SK-N-SH treated with all-trans-retinoic acid at 6 μM for 48 hours (cell line): ENCODE data around the gene MAP4K4.

ENCODE experiments used
- CSDC2 ChIP-seq: fragments of 250-450 bp; sonication (Bioruptor Pico); IDR thresholded peaks from 2 replicates; pipeline ENCODE4 v1.5.0; 2020; ENCODE audit warnings: mild to moderate bottlenecking, moderate library complexity
- ESRRG ChIP-seq: fragments of 250-450 bp; sonication (Bioruptor Pico); IDR thresholded peaks from 2 replicates; pipeline ENCODE4 v1.6.1; 2021; ENCODE audit warnings: mild to moderate bottlenecking
- GLIS3 ChIP-seq: fragments of 250-450 bp; sonication (Bioruptor Pico); IDR thresholded peaks from 2 replicates; pipeline ENCODE4 v1.5.0; 2020; ENCODE audit warnings: mild to moderate bottlenecking, moderate library complexity
- OSR1 ChIP-seq: fragments of 250-450 bp; sonication (Bioruptor Pico); IDR thresholded peaks from 2 replicates; pipeline ENCODE4 v1.8.0; 2022; ENCODE audit warnings: moderate library complexity, mild to moderate bottlenecking, inconsistent platforms
- RARB ChIP-seq: fragments of 250-450 bp; sonication (Bioruptor Pico); IDR thresholded peaks from 2 replicates; pipeline ENCODE4 v1.8.0; 2021; ENCODE audit warnings: mild to moderate bottlenecking, moderate library complexity
- SNAI2 ChIP-seq: fragments of 250-450 bp; sonication (Bioruptor Pico); IDR thresholded peaks from 2 replicates; pipeline ENCODE4 v1.5.0; 2020; ENCODE audit warnings: mild to moderate bottlenecking, moderate library complexity
- ZFP3 ChIP-seq: fragments of 250-450 bp; sonication (Bioruptor Pico); IDR thresholded peaks from 2 replicates; pipeline ENCODE4 v1.5.0; 2020; ENCODE audit warnings: mild to moderate bottlenecking, moderate library complexity
- ZNF565 ChIP-seq: fragments of 450-650 bp; formaldehyde crosslinking; conservative IDR thresholded peaks from 2 replicates; pipeline ENCODE4 v1.5.0; 2020; ENCODE audit warnings: low read depth, mild to moderate bottlenecking, moderate library complexity
- ZNF8 ChIP-seq: fragments of 450-650 bp; formaldehyde crosslinking; IDR thresholded peaks from 2 replicates; pipeline ENCODE4 v1.5.0; 2020; ENCODE audit warnings: mild to moderate bottlenecking, moderate library complexity
- TF ChIP-seq, protein P1 (sequence below): fragments of 250-450 bp; sonication (Bioruptor Pico); IDR thresholded peaks from 2 replicates; pipeline ENCODE4 v1.5.1; 2020; ENCODE audit warnings: low read depth, mild to moderate bottlenecking, moderate library complexity
- TF ChIP-seq, protein P2 (sequence below): fragments of 250-450 bp; sonication (Bioruptor Pico); IDR thresholded peaks from 2 replicates; pipeline ENCODE4 v1.8.0; 2020; ENCODE audit warnings: mild to moderate bottlenecking, moderate library complexity, borderline replicate concordance
- TF ChIP-seq, protein P3 (sequence below): fragments of 250-450 bp; sonication (Bioruptor Pico); IDR thresholded peaks from 2 replicates; pipeline ENCODE4 v1.5.1; 2021; ENCODE audit warnings: mild to moderate bottlenecking, moderate library complexity

DNA sequence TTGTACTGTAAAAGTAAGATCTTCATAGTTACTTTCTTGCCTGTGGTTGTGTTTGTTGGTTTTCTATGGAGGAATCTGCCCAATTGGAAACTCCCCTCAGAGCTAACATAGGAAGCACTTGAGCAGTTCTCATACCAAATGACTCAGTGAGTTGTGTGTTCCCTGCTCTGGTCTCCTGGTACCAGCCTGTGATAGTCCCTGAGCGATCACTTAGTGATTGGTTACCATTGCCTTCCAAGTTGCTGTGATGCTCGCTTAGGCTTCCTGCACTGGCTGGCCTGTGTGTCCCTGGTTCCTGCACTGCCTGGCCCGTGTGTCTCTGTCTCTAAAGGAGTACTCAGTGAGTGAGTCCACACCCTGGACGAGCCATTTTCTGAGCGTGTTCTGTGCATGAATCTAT, 133.0 kb downstream of the MAP4K4 start:
- TF ChIP-seq ZNF565 (CRISPR knock-in tag): no peak
- no peak for TF ChIP-seq ZNF8
- TF ChIP-seq CSDC2: no peak
- no peak for TF ChIP-seq SNAI2 (CRISPR knock-in tag)
- TF ChIP-seq, protein P1, sequence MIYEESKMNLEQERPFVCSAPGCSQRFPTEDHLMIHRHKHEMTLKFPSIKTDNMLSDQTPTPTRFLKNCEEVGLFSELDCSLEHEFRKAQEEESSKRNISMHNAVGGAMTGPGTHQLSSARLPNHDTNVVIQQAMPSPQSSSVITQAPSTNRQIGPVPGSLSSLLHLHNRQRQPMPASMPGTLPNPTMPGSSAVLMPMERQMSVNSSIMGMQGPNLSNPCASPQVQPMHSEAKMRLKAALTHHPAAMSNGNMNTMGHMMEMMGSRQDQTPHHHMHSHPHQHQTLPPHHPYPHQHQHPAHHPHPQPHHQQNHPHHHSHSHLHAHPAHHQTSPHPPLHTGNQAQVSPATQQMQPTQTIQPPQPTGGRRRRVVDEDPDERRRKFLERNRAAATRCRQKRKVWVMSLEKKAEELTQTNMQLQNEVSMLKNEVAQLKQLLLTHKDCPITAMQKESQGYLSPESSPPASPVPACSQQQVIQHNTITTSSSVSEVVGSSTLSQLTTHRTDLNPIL (CRISPR knock-in tag): no peak
- no peak for TF ChIP-seq ZFP3 (CRISPR knock-in tag)
- TF ChIP-seq RARB (CRISPR knock-in tag): no peak
- TF ChIP-seq OSR1 (CRISPR knock-in tag): no peak
- TF ChIP-seq, protein P2, sequence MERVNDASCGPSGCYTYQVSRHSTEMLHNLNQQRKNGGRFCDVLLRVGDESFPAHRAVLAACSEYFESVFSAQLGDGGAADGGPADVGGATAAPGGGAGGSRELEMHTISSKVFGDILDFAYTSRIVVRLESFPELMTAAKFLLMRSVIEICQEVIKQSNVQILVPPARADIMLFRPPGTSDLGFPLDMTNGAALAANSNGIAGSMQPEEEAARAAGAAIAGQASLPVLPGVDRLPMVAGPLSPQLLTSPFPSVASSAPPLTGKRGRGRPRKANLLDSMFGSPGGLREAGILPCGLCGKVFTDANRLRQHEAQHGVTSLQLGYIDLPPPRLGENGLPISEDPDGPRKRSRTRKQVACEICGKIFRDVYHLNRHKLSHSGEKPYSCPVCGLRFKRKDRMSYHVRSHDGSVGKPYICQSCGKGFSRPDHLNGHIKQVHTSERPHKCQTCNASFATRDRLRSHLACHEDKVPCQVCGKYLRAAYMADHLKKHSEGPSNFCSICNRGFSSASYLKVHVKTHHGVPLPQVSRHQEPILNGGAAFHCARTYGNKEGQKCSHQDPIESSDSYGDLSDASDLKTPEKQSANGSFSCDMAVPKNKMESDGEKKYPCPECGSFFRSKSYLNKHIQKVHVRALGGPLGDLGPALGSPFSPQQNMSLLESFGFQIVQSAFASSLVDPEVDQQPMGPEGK: no peak
- TF ChIP-seq ESRRG (CRISPR knock-in tag): no peak
- TF ChIP-seq, protein P3, sequence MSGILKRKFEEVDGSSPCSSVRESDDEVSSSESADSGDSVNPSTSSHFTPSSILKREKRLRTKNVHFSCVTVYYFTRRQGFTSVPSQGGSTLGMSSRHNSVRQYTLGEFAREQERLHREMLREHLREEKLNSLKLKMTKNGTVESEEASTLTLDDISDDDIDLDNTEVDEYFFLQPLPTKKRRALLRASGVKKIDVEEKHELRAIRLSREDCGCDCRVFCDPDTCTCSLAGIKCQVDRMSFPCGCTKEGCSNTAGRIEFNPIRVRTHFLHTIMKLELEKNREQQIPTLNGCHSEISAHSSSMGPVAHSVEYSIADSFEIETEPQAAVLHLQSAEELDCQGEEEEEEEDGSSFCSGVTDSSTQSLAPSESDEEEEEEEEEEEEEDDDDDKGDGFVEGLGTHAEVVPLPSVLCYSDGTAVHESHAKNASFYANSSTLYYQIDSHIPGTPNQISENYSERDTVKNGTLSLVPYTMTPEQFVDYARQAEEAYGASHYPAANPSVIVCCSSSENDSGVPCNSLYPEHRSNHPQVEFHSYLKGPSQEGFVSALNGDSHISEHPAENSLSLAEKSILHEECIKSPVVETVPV: no peak
- no peak for TF ChIP-seq GLIS3 (CRISPR knock-in tag)
